Activated gamma-delta T cell (primary cell): Measurements from ENCODE around the gene FADS1.
A peak's percentile ranks its signal among the peaks of the same experiment; 100 is the strongest.

Experiments
- DNase-seq: peaks from one replicate; lab custom pipeline; 2025; lab: John Stamatoyannopoulos, UW

Gene FADS1

GRCh38 chr11:61846362-61847020 lies 29.7 kb upstream of the FADS1 start:
- DNase-seq: no peak

- DNase-seq: no peak
These were observed 28.2 kb upstream of the FADS1 start for GRCh38 chr11:61844909-61845565.

GRCh38 chr11:61842528-61842820 lies 25.7 kb upstream of the FADS1 start:
- DNase-seq: no peak

- DNase-seq: no peak
These were observed 25.1 kb upstream of the FADS1 start for GRCh38 chr11:61841636-61842527.

GRCh38 chr11:61840371-61840770 lies 23.6 kb upstream of the FADS1 start:
- no peak for DNase-seq

GRCh38 chr11:61839742-61840141 lies 22.9 kb upstream of the FADS1 start:
- no peak for DNase-seq

GRCh38 chr11:61838921-61839320 lies 22.1 kb upstream of the FADS1 start:
- DNase-seq: no peak

GRCh38 chr11:61838501-61838900 lies 21.7 kb upstream of the FADS1 start:
- DNase-seq: no peak

GRCh38 chr11:61837411-61838005 lies 20.7 kb upstream of the FADS1 start:
- no peak for DNase-seq

GRCh38 chr11:61836193-61836592 lies 19.4 kb upstream of the FADS1 start:
- DNase-seq: no peak

- DNase-seq: peak; percentile 34
These were observed 17.7 kb upstream of the FADS1 start for GRCh38 chr11:61834278-61835048.

- no peak for DNase-seq
These were observed 17.1 kb upstream of the FADS1 start for GRCh38 chr11:61833926-61834277.

GRCh38 chr11:61833471-61833870 lies 16.7 kb upstream of the FADS1 start:
- DNase-seq: peak; percentile 28

GRCh38 chr11:61832754-61833153 lies 16.0 kb upstream of the FADS1 start:
- DNase-seq: no peak

GRCh38 chr11:61832207-61832606 lies 15.4 kb upstream of the FADS1 start:
- DNase-seq: no peak

GRCh38 chr11:61830237-61831105 lies 13.7 kb upstream of the FADS1 start:
- DNase-seq: no peak

- DNase-seq: no peak
These were observed 13.0 kb upstream of the FADS1 start for GRCh38 chr11:61829806-61830205.

- peak; percentile 40 for DNase-seq
These were observed 12.0 kb upstream of the FADS1 start for GRCh38 chr11:61828629-61829407.

GRCh38 chr11:61828379-61828628 lies 11.5 kb upstream of the FADS1 start:
- no peak for DNase-seq

- DNase-seq: peak; percentile 87
These were observed 11.0 kb upstream of the FADS1 start, which contains the start of gene FADS2 for GRCh38 chr11:61827571-61828378. FADS2 (plus strand) TSS chr11:61828300; CDS start chr11:61828391, 91 bp downstream.
